Mucosa of descending colon (tissue), 3 donors: ENCODE results near the gene TNNT2. TPM values are rescaled to one million over a fixed set of nuclear protein-coding genes. Genes with fewer than 3 reads are reported as not detected.

ENCODE experiments used
- ATAC-seq: fragments of 200-7000 bp; cut with Tn5 transposase; one replicate; pipeline ENCODE4 v1.9.1; 2020; ENCODE audit warnings: mild to moderate bottlenecking, moderate library complexity
- DNase-seq, 3 donors: peaks; one replicate each; pipeline ENCODE4 v3.0.0-alpha.2; 2020
- H3K36me3 ChIP-seq: fragments of 200-600 bp; one replicate; pipeline ENCODE4 v1.8.0; 2021; ENCODE audit warnings: low read depth, mild to moderate bottlenecking
- H3K4me1 ChIP-seq: fragments of 200-600 bp; one replicate; pipeline ENCODE4 v1.8.0; 2021; ENCODE audit warnings: low read depth, mild to moderate bottlenecking
- H3K4me3 ChIP-seq: fragments of 200-600 bp; one replicate; pipeline ENCODE4 v1.8.0; 2021; ENCODE audit warnings: mild to moderate bottlenecking
- H3K9me3 ChIP-seq: fragments of 200-600 bp; one replicate; pipeline ENCODE4 v1.8.0; 2021; ENCODE audit warnings: mild to moderate bottlenecking
- intact Hi-C, 2 donors: fragments of 100-400 bp; cut with DNase I in 1 of 2; cut with micrococcal nuclease in 1 of 2; formaldehyde crosslinking; loops; one replicate each; pipeline versions ENCODE4 v1.11.0 to v1.11.1; 2022; cut with DNase I, micrococcal nuclease
- total RNA-seq, 3 donors: library from RNA; stranded (reverse); fragmentation: NEBNext Ultra II Directional in 2 of 3; extraction: Animal tissue kit (Norgen Biotek cat#: 25700) in 2 of 3; gene quantifications; one replicate each; pipeline versions ENCODE4 v1.2.1 to v1.2.4, GENCODE V29; 2021 to 2023
- TF ChIP-seq, protein P1 (sequence below): fragments of 200-600 bp; IDR thresholded peaks from one replicate; pipeline ENCODE4 v1.8.0; 2022; ENCODE audit warnings: antibody characterized with exemption, mild to moderate bottlenecking
- donor health status: DM: no; HTN: no; CAD: no; lungs with moderate emphysema.
- donor health status: DM: no; HTN: no; CAD: no.
- donor health status: DM: no; HTN: yes; CAD: no.

TNNT2 gene
- total RNA-seq, 3 donors from 2014 or later, result 0.28 to 4.0 (median 2.0) TPM

DNA sequence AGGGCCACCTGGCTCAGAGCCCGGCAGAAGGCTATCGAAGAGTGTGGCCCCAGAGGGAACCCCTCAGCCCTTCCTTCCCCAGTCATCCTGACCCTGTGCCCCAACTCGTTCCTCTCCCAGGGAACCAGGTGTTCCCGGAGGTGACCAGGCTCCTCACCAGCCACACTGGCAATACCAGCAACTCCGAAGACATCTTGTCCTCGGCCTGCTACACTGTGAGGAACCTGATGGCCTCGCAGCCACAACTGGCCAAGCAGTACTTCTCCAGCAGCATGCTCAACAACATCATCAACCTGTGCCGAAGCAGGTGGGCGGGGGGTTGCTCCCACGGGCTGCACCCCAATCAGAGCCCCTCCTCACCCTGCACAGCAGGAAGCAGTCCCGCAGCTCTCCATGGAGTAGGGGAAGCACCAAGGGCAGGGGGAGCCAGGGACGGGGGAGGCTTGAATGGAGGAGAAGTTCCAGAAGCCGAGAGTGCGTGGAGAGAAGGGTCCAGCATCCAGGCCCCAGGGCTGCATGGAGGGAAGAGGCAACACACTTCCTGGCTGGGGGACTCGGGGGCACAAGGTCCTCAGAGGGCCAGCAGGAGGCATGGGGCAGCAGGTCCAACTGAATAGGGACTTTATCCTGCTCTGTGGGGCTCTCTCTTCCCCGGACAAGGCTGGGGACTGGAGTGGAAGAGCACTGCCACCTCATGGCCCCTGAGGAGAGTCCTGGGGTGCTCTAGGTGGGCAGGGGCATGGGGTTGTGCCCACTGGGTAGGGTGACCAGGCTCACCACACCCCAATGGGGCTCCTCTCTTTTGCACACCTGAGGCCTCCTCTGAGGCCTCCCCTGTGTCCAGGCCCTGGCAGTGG lies 52.4 kb downstream of the TNNT2 start:
- TF ChIP-seq, protein P1, sequence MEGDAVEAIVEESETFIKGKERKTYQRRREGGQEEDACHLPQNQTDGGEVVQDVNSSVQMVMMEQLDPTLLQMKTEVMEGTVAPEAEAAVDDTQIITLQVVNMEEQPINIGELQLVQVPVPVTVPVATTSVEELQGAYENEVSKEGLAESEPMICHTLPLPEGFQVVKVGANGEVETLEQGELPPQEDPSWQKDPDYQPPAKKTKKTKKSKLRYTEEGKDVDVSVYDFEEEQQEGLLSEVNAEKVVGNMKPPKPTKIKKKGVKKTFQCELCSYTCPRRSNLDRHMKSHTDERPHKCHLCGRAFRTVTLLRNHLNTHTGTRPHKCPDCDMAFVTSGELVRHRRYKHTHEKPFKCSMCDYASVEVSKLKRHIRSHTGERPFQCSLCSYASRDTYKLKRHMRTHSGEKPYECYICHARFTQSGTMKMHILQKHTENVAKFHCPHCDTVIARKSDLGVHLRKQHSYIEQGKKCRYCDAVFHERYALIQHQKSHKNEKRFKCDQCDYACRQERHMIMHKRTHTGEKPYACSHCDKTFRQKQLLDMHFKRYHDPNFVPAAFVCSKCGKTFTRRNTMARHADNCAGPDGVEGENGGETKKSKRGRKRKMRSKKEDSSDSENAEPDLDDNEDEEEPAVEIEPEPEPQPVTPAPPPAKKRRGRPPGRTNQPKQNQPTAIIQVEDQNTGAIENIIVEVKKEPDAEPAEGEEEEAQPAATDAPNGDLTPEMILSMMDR, result no peak
- no peak overlapping the region for H3K4me3 ChIP-seq
- no peak for ATAC-seq
- H3K4me1 ChIP-seq, result no peaks in the 10 kb centered on the region
- intact Hi-C loops, result no loop called here
- no peaks in the 10 kb centered on the region for H3K9me3 ChIP-seq
- no peaks in the 10 kb centered on the region for H3K36me3 ChIP-seq
- no peak for DNase-seq

DNA sequence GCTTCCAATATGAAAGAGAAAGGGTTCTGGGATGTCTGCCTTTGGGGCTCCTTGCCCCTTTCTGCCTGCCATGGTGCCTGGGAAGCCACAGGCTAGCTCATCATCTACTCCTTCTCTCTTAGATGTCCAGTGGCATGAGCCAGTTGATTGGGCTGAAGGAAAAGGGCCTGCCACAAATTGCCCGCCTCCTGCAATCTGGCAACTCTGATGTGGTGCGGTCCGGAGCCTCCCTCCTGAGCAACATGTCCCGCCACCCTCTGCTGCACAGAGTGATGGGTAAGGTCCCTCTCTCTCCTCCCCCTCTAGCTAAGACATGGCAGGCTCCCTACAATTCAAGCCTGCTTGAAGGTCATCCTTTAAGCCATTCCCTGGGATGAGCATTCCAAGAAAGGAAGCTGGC lies 53.2 kb downstream of the TNNT2 start:
- H3K9me3 ChIP-seq, result no peaks in the 10 kb centered on the region
- no peaks in the 10 kb centered on the region for H3K36me3 ChIP-seq
- H3K4me3 ChIP-seq, result no peak overlapping the region
- no peak for DNase-seq
- TF ChIP-seq, protein P1, result no peak
- H3K4me1 ChIP-seq, result no peaks in the 10 kb centered on the region
- ATAC-seq, result no peak
- intact Hi-C loops, result no loop called here

DNA sequence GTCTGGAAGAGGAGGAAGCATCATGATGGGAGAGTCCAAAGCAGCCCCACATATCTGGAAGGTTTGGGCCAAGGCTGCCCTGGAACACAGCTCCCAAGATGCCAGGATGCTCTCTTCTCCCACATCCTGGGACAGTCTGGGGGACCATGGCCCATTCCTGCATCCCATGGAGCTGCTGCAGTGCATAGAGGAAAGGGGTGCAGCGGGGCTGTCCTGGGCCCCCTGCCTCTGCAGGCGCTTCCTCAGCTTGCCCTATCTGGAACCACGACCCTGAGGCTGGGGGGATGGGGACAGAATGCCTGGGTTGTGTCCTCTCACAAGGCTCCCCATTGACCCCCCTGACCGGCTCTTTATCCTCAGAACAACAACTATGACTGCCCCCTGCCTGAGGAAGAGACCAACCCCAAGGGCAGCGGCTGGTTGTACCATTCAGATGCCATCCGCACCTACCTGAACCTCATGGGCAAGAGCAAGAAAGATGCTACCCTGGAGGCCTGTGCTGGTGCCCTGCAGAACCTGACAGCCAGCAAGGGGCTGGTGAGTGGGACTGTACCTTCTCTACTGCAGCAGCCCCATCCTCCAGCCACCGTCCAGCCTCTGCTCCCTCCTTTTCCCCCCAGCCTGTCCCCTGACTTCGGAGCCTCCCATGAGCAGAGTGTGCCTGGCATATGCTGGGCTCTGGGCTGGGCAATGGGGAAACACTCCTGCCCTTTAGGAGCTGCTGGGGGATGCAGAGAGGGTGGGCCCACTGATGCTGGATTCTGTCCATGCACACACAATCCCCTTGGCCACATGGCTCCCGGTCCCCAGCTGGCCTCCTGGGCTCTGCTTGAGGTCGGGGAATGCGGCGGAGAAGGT lies 54.6 kb downstream of the TNNT2 start:
- no peak for DNase-seq
- Histone ChIP-seq H3K4me3 (no peak overlapping the region), H3K36me3 (no peaks in the 10 kb centered on the region), H3K4me1 (no peaks in the 10 kb centered on the region), H3K9me3 (no peaks in the 10 kb centered on the region)
- intact Hi-C loops, result no loop called here
- no peak for ATAC-seq
- TF ChIP-seq, protein P1, result no peak

DNA sequence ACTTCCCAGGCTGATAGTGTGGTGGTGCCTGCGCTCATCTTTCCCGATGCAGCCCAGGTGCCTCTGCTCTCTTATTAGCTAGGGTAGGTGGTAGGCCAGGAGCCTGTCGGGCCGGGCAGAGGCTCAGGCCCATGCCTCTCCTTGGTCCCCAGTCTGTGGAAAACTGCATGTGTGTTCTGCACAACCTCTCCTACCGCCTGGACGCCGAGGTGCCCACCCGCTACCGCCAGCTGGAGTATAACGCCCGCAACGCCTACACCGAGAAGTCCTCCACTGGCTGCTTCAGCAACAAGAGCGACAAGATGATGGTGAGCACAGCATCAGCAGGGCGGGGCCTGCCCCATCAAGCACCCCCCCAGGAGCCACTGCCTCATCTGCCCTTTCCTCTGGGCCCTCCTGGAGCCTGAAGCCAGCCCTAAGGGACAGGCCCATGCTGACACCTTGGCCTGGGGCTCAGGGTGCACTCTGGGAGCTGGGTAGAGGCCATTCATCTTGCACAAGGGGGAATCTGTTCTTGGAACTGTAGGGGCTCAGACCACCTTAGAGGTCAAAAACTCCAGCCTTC lies 55.6 kb downstream of the TNNT2 start:
- no peaks in the 10 kb centered on the region for H3K9me3 ChIP-seq
- no peaks in the 10 kb centered on the region for H3K4me1 ChIP-seq
- ATAC-seq (no peak), DNase-seq (no peak)
- no peaks in the 10 kb centered on the region for H3K36me3 ChIP-seq
- TF ChIP-seq, protein P1, result no peak
- intact Hi-C loops, result no loop called here
- no peak overlapping the region for H3K4me3 ChIP-seq

DNA sequence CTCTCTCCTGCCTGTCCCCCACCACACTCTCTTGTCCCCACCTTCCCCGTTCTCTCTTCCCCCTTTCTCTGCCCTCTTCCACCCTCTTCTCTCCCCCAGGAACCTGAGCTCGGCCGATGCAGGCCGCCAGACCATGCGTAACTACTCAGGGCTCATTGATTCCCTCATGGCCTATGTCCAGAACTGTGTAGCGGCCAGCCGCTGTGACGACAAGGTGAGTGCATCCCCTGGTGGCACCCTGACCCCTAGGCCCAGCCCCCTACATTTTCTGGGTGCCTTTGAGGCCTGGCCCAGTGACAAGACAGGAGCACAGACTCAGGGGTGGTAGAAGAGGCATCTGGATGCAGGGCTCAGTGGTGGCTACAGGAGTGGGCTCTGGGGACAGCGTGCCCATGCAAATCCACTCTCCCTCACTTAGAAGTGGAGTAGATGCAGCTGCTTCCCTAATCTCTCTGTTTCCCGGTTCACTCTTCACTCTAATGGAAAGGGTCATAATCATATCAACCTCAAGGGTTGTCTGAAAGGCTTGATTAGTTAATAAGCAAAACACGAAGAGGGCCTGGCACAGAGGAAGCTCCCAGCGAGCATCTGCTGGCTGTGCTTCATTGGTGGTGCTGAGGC lies 57.2 kb downstream of the TNNT2 start:
- ATAC-seq (no peak), DNase-seq (no peak)
- intact Hi-C loops, result no loop called here
- Histone ChIP-seq H3K4me1 (no peaks in the 10 kb centered on the region), H3K9me3 (no peaks in the 10 kb centered on the region), H3K4me3 (no peak overlapping the region), H3K36me3 (no peaks in the 10 kb centered on the region)
- TF ChIP-seq, protein P1, result no peak
